Ascending aorta (tissue), 2 donors: ENCODE measurements around the gene NPPB. TPM values are rescaled to one million over a fixed set of nuclear protein-coding genes. Genes with fewer than 3 reads are reported as not detected.

Source experiments
- DNase-seq, 2 donors: peaks; one replicate each; pipeline ENCODE4 v3.0.0-alpha.2; 2019; ENCODE audit warnings: low spot score in 2 of 2
- H3K27ac ChIP-seq, 2 donors: fragments of 200-600 bp; sonication (generic); one replicate each; pipeline ENCODE4 v1.5.1; 2016 to 2017; ENCODE audit warnings: mild to moderate bottlenecking in 1 of 2
- H3K27me3 ChIP-seq: fragments of 200-600 bp; sonication (generic); one replicate; pipeline ENCODE4 v1.5.1; 2017
- H3K36me3 ChIP-seq, 2 donors: fragments of 200-600 bp; sonication (generic); one replicate each; pipeline ENCODE4 v1.5.1; 2016
- H3K4me1 ChIP-seq, 2 donors: fragments of 200-600 bp; sonication (generic); one replicate each; pipeline ENCODE4 v1.5.1; 2016 to 2017; ENCODE audit warnings: mild to moderate bottlenecking in 1 of 2
- H3K4me3 ChIP-seq, 2 donors: fragments of 200-600 bp; sonication (generic); one replicate each; pipeline ENCODE4 v1.5.1; 2016 to 2017; ENCODE audit warnings: mild to moderate bottlenecking in 1 of 2
- H3K9me3 ChIP-seq, 2 donors: fragments of 200-600 bp; sonication (generic); one replicate each; pipeline ENCODE4 v1.5.1; 2016
- intact Hi-C: fragments of 100-400 bp; cut with DNase I; formaldehyde crosslinking; loops from one replicate; pipeline ENCODE4 v1.15.1; 2023
- total RNA-seq: library from RNA; depleted of rRNA; stranded (reverse); fragments of >200 nt; gene quantifications from one replicate; pipeline ENCODE4 v1.1.0, GENCODE V29; 2016
- TF ChIP-seq, protein P1 (sequence below), 3 experiments: fragments of 200-600 bp in 2 of 3; fragments of 450-650 bp in 1 of 3; sonication (generic) in 2 of 3; IDR thresholded peaks; one replicate each; pipeline ENCODE4 v1.5.1; 2016 to 2019; ENCODE audit warnings: antibody characterized with exemption in 3 of 3, mild to moderate bottlenecking in 1 of 3, moderate library complexity in 1 of 3

Gene NPPB
- total RNA-seq, 1 donor from 2014 or later: not detected

DNA sequence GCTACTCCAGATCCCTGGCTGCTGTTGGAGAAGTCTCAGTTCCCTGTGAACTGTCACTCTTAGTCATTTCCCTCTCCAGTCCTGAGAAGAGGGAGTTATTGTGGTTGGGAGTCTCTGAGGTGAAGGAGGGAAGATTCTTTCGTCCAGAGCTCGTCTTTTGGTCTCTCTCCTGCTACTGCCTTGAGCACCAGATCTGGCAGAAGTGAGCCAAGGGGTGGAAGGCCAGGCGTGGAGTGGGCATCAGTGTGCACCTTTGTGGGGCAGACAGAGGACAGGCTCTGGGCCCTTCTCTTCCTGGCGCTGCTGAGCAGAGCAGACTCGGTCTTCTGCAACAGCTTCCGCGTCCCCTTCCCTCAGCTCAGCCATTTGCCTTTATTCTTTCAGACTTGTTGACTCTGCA is 33.6 kb downstream of the NPPB start:
- no peak overlapping the region for H3K27ac ChIP-seq
- H3K27me3 ChIP-seq: no peaks in the 10 kb centered on the region
- peaks cover 77 to 83% of the 10 kb centered on the region in 2 donors for H3K36me3 ChIP-seq
- H3K4me1 ChIP-seq: no peaks in the 10 kb centered on the region
- TF ChIP-seq, protein P1, sequence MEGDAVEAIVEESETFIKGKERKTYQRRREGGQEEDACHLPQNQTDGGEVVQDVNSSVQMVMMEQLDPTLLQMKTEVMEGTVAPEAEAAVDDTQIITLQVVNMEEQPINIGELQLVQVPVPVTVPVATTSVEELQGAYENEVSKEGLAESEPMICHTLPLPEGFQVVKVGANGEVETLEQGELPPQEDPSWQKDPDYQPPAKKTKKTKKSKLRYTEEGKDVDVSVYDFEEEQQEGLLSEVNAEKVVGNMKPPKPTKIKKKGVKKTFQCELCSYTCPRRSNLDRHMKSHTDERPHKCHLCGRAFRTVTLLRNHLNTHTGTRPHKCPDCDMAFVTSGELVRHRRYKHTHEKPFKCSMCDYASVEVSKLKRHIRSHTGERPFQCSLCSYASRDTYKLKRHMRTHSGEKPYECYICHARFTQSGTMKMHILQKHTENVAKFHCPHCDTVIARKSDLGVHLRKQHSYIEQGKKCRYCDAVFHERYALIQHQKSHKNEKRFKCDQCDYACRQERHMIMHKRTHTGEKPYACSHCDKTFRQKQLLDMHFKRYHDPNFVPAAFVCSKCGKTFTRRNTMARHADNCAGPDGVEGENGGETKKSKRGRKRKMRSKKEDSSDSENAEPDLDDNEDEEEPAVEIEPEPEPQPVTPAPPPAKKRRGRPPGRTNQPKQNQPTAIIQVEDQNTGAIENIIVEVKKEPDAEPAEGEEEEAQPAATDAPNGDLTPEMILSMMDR (IDR thresholded peaks at IDR 0.05): no peak
- no peak for DNase-seq
- no peaks in the 10 kb centered on the region for H3K9me3 ChIP-seq
- H3K4me3 ChIP-seq: no peak overlapping the region
- intact Hi-C loops: no loop called here

- Histone ChIP-seq H3K27me3 (no peaks in the 10 kb centered on the region), H3K4me1 (no peaks in the 10 kb centered on the region), H3K27ac (no peak overlapping the region), H3K9me3 (no peaks in the 10 kb centered on the region), H3K4me3 (no peak overlapping the region), H3K36me3 (peaks cover 77 to 81% of the 10 kb centered on the region in 2 donors)
- TF ChIP-seq, protein P1 (IDR thresholded peaks at IDR 0.05): no peak
- intact Hi-C loops: no loop called here
- no peak for DNase-seq
Measured at GRCh38 chr1:11823366-11824137, 35.2 kb downstream of the NPPB start.

GRCh38 chr1:11822091-11822490 is 36.7 kb downstream of the NPPB start:
- H3K36me3 ChIP-seq: peaks cover 72 to 81% of the 10 kb centered on the region in 2 donors
- no peak for DNase-seq
- TF ChIP-seq, protein P1 (IDR thresholded peaks at IDR 0.05): no peak

DNA sequence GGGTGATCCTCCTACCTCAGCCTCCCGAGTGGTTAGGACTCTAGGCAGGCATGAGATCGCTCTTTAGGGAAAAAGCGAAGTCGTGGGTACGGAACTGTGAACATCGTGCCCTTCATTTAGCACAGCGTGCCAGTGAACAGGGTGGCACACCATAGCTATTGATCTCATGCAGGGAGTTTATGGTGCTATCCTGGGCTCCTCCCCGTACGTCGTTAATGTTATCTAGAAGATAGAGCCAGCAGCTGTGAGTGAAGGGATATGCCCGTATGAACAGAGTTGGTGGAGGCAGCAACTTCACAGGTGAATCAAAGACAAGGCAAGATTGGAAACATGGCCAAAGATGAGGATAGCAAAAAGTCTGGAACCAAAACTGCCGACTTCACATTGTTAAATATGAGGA is 41.6 kb downstream of the NPPB start:
- Histone ChIP-seq H3K4me3 (no peak overlapping the region), H3K27ac (no peak overlapping the region), H3K36me3 (peaks cover 56 to 64% of the 10 kb centered on the region in 2 donors), H3K27me3 (no peaks in the 10 kb centered on the region), H3K4me1 (no peaks in the 10 kb centered on the region), H3K9me3 (no peaks in the 10 kb centered on the region)
- no peak for DNase-seq
- TF ChIP-seq, protein P1 (IDR thresholded peaks at IDR 0.05): no peak
- intact Hi-C loops: no loop called here

More at GRCh38 chr1:11822091-11822490, 36.7 kb downstream of the NPPB start:
- no peaks in the 10 kb centered on the region for H3K4me1 ChIP-seq
- intact Hi-C loops: no loop called here
- H3K27me3 ChIP-seq: no peaks in the 10 kb centered on the region
- H3K27ac ChIP-seq: no peak overlapping the region
- no peak overlapping the region for H3K4me3 ChIP-seq
- no peaks in the 10 kb centered on the region for H3K9me3 ChIP-seq

DNA sequence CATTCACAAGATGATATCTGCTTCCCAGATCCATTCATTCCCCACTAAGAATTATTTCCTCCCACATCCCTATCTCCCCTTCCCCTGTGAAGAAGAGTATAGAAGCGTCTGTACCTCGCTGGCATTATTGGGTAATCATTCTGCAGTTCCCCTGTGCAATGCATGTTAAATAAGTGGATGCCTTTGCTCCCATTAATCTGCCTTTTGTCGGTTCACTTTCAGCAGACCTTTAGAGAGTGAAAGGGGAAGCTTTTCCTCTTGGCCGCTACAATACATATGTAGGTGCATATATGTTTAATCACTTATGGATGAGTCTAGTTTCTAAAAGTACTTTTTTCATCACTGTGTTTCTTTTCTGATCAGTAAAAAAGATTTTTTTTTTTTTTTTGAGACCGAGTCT is 45.7 kb downstream of the NPPB start:
- H3K36me3 ChIP-seq: peaks cover 32 to 62% of the 10 kb centered on the region in 2 donors
- intact Hi-C loops: no loop called here
- no peak overlapping the region for H3K4me3 ChIP-seq
- H3K27me3 ChIP-seq: no peaks in the 10 kb centered on the region
- H3K4me1 ChIP-seq: no peaks in the 10 kb centered on the region
- TF ChIP-seq, protein P1 (IDR thresholded peaks at IDR 0.05): no peak
- no peaks in the 10 kb centered on the region for H3K9me3 ChIP-seq
- DNase-seq: no peak
- no peak overlapping the region for H3K27ac ChIP-seq

Other genes starting within 250 kb of the NPPB start
- gene FBXO2, start 204.5 kb downstream of the NPPB start, total RNA-seq: 6.1 TPM
- 62.7 TPM for gene FBXO44, start 204.1 kb downstream of the NPPB start, total RNA-seq
- 7.9 TPM for gene FBXO6, start 194.7 kb downstream of the NPPB start, total RNA-seq
- gene MAD2L2, start 177.8 kb downstream of the NPPB start, total RNA-seq: 18.3 TPM
- gene DRAXIN, start 167.2 kb downstream of the NPPB start, total RNA-seq: 1.8 TPM
- 95.6 TPM for gene AGTRAP, start 122.8 kb downstream of the NPPB start, total RNA-seq
- not detected for gene C1orf167, start 96.8 kb downstream of the NPPB start, total RNA-seq
- gene MTHFR, start 53.0 kb downstream of the NPPB start, total RNA-seq: 48.4 TPM
- 18.6 TPM for gene CLCN6, start 52.8 kb downstream of the NPPB start, total RNA-seq
- not detected for gene NPPA, start 11.2 kb downstream of the NPPB start, total RNA-seq
- 206 TPM for gene KIAA2013, start 67.5 kb upstream of the NPPB start, total RNA-seq
- gene PLOD1, start 75.8 kb upstream of the NPPB start, total RNA-seq: 79.9 TPM
- 85.6 TPM for gene MFN2, start 121.5 kb upstream of the NPPB start, total RNA-seq
- gene MIIP, start 160.6 kb upstream of the NPPB start, total RNA-seq: 51.5 TPM
- gene TNFRSF8, start 204.4 kb upstream of the NPPB start, total RNA-seq: 22.8 TPM